Liver (tissue), 9 donors: ENCODE measurements around the gene RAP1GAP2. TPM values are rescaled to one million over a fixed set of nuclear protein-coding genes. Genes with fewer than 3 reads are reported as not detected.

Experiments
- DNase-seq: peaks from one replicate; pipeline ENCODE4 v3.0.0-alpha.2; 2017; ENCODE audit warnings: low spot score
- H3K27ac ChIP-seq, 2 donors: one replicate each; pipeline ENCODE4 v1.7.0; 2013; ENCODE audit warnings: inconsistent platforms in 2 of 2, low read length in 2 of 2, control low read depth in 1 of 2, low read depth in 1 of 2, mild to moderate bottlenecking in 1 of 2
- H3K27me3 ChIP-seq, 4 donors: one replicate each; pipeline versions ENCODE4 v1.6.1 to v1.7.0; 2013; ENCODE audit warnings: low read length in 3 of 4, inconsistent platforms in 1 of 4, mild to moderate bottlenecking in 1 of 4, moderate library complexity in 1 of 4; ENCODE audit not compliant: control insufficient read depth in 4 of 4, insufficient read depth in 4 of 4
- H3K36me3 ChIP-seq, 4 donors: one replicate each; pipeline versions ENCODE4 v1.6.1 to v1.7.0; 2013; ENCODE audit warnings: low read length in 3 of 4, mild to moderate bottlenecking in 3 of 4, low read depth in 1 of 4, moderate library complexity in 1 of 4; ENCODE audit not compliant: control insufficient read depth in 4 of 4, insufficient read depth in 3 of 4
- H3K4me1 ChIP-seq, 4 donors: one replicate each; pipeline versions ENCODE4 v1.6.1 to v1.7.0; 2013; ENCODE audit warnings: low read length in 3 of 4, mild to moderate bottlenecking in 3 of 4, moderate library complexity in 1 of 4; ENCODE audit not compliant: control insufficient read depth in 4 of 4, insufficient read depth in 4 of 4
- H3K4me3 ChIP-seq, 3 donors: one replicate each; pipeline versions ENCODE4 v1.6.1 to v1.7.0; 2013; ENCODE audit warnings: low read length in 3 of 3, control low read depth in 1 of 3, low read depth in 1 of 3, mild to moderate bottlenecking in 1 of 3
- H3K9ac ChIP-seq, 2 donors: one replicate each; pipeline ENCODE4 v1.7.0; 2013; ENCODE audit warnings: low read length in 2 of 2, mild to moderate bottlenecking in 2 of 2, moderate library complexity in 2 of 2, control low read depth in 1 of 2, low read depth in 1 of 2
- H3K9me3 ChIP-seq, 4 donors: one replicate each; pipeline versions ENCODE4 v1.6.1 to v1.7.0; 2013; ENCODE audit warnings: low read length in 3 of 4; ENCODE audit not compliant: control insufficient read depth in 4 of 4
- CTCF ChIP-seq: fragments of 150-350 bp; IDR thresholded peaks from 2 replicates; pipeline ENCODE4 v1.5.1; 2017; ENCODE audit warnings: improper control_type of control experiment, low read depth, low read length; ENCODE audit not compliant: missing input control
- EGR1 ChIP-seq, 2 donors: IDR thresholded peaks; 2 replicates each; pipeline ENCODE4 v1.6.1; 2016 to 2018; ENCODE audit warnings: antibody characterized with exemption in 2 of 2, low read depth in 2 of 2
- FOXA1 ChIP-seq: IDR thresholded peaks from 2 replicates; pipeline ENCODE4 v1.6.1; 2016; ENCODE audit warnings: antibody characterized with exemption
- GABPA ChIP-seq, 2 donors: IDR thresholded peaks in 1 of 2; conservative IDR thresholded peaks in 1 of 2; 2 replicates each; pipeline ENCODE4 v1.6.1; 2016; ENCODE audit warnings: antibody characterized with exemption in 2 of 2, mild to moderate bottlenecking in 1 of 2, moderate library complexity in 1 of 2
- HNF4G ChIP-seq: IDR thresholded peaks from 2 replicates; pipeline ENCODE4 v1.6.1; 2016; ENCODE audit warnings: antibody characterized with exemption
- JUND ChIP-seq, 2 donors: IDR thresholded peaks; 2 replicates each; pipeline ENCODE4 v1.6.1; 2016; ENCODE audit warnings: antibody characterized with exemption in 2 of 2
- MAX ChIP-seq: IDR thresholded peaks from 2 replicates; pipeline ENCODE4 v1.6.1; 2016; ENCODE audit warnings: antibody characterized with exemption
- REST ChIP-seq: IDR thresholded peaks from 2 replicates; pipeline ENCODE4 v1.6.1; 2016; ENCODE audit warnings: antibody characterized with exemption, mild to moderate bottlenecking
- RXRA ChIP-seq, 2 donors: IDR thresholded peaks; 2 replicates each; pipeline ENCODE4 v1.6.1; 2017 to 2018; ENCODE audit warnings: antibody characterized with exemption in 2 of 2, mild to moderate bottlenecking in 1 of 2
- SP1 ChIP-seq: IDR thresholded peaks from 2 replicates; pipeline ENCODE4 v1.6.1; 2018; ENCODE audit warnings: antibody characterized with exemption, mild to moderate bottlenecking
- TAF1 ChIP-seq: conservative IDR thresholded peaks from 2 replicates; pipeline ENCODE4 v1.6.1; 2016; ENCODE audit warnings: antibody characterized with exemption, mild to moderate bottlenecking
- YY1 ChIP-seq: IDR thresholded peaks from 2 replicates; pipeline ENCODE4 v1.6.1; 2016; ENCODE audit warnings: antibody characterized with exemption, mild to moderate bottlenecking
- ZBTB33 ChIP-seq: IDR thresholded peaks from 2 replicates; pipeline ENCODE4 v1.6.1; 2016; ENCODE audit warnings: antibody characterized with exemption
- WGBS: extraction: QIAGEN DNeasy Blood & Tissue Kit; methylation state at CpG from one replicate; pipeline ENCODE4 v1.1.7; 2013; 5-methylcytosine and 5-hydroxymethylcytosine counted together
- polyA plus RNA-seq, 2 donors: library from polyadenylated mRNA; stranded (reverse) in 1 of 2; unstranded in 1 of 2; fragments of 200-250 nt in 1 of 2; fragments of >200 nt in 1 of 2; fragmentation: Nextera tagmentation in 1 of 2; extraction: Ambion mirVana in 1 of 2; gene quantifications; one replicate each; pipeline versions ENCODE4 v1.2.1 to v1.2.3, GENCODE V29; 2013 to 2015
- total RNA-seq, 2 donors: library from RNA; depleted of rRNA; stranded (reverse); fragments of >200 nt; gene quantifications; one replicate each; pipeline ENCODE4 v1.2.3, GENCODE V29; 2014
- donor health status: healthy.
- donor health status: healthy.
- donor health status: healthy.
- donor health status: healthy.
- donor health status: healthy.

The RAP1GAP2 gene
- total and polyA plus RNA-seq, 4 donors: 0.56 to 1.7 (median 1.1) TPM

- no peak overlapping the region for H3K4me3 ChIP-seq
- peaks cover 0 to 4% (median 2%) of the 10 kb centered on the region in 4 donors for H3K4me1 ChIP-seq
- no peak for TF ChIP-seq JUND (IDR thresholded peaks at IDR 0.05)
- no peak for TF ChIP-seq ZBTB33
- no peak for TF ChIP-seq MAX
- no peak for TF ChIP-seq GABPA (IDR thresholded peaks at IDR 0.05 in 1 of 2, conservative IDR thresholded peaks at IDR 0.05 in 1 of 2)
- 71% methylated on average over 6 of the region's 6 CpGs for WGBS
- H3K9ac ChIP-seq: no peak overlapping the region
- DNase-seq: no peak
- no peaks in the 10 kb centered on the region for H3K9me3 ChIP-seq
- H3K36me3 ChIP-seq: no peaks in the 10 kb centered on the region
- H3K27ac ChIP-seq: no peak overlapping the region
- H3K27me3 ChIP-seq: peaks cover 0 to 4% (median 1%) of the 10 kb centered on the region in 4 donors
These were observed 14.2 kb upstream of the RAP1GAP2 start for GRCh38 chr17:2782055-2782454.

- Histone ChIP-seq H3K9me3 (no peaks in the 10 kb centered on the region), H3K27ac (no peak overlapping the region), H3K4me3 (no peak overlapping the region), H3K36me3 (no peaks in the 10 kb centered on the region), H3K9ac (no peak overlapping the region), H3K27me3 (no peaks in the 10 kb centered on the region), H3K4me1 (no peaks in the 10 kb centered on the region)
- WGBS: 98% methylated on average over 4 of the region's 4 CpGs
- TF ChIP-seq JUND (IDR thresholded peaks at IDR 0.05) (no peak), HNF4G (no peak), CTCF (no peak), ZBTB33 (no peak), RXRA (IDR thresholded peaks at IDR 0.05) (no peak), FOXA1 (no peak)
- DNase-seq: no peak
These were observed 12.8 kb upstream of the RAP1GAP2 start for GRCh38 chr17:2783310-2784030.

- Histone ChIP-seq H3K4me3 (no peak overlapping the region), H3K27ac (no peak overlapping the region), H3K27me3 (no peaks in the 10 kb centered on the region), H3K9me3 (no peaks in the 10 kb centered on the region), H3K9ac (no peak overlapping the region), H3K36me3 (no peaks in the 10 kb centered on the region), H3K4me1 (no peaks in the 10 kb centered on the region)
- 96% methylated on average over 8 of the region's 8 CpGs for WGBS
- DNase-seq: no peak
- TF ChIP-seq YY1 (no peak), REST (no peak), GABPA (IDR thresholded peaks at IDR 0.05 in 1 of 2, conservative IDR thresholded peaks at IDR 0.05 in 1 of 2) (no peak), TAF1 (no peak), SP1 (no peak), CTCF (no peak), JUND (IDR thresholded peaks at IDR 0.05) (no peak), HNF4G (no peak), EGR1 (IDR thresholded peaks at IDR 0.05; ENCODE audit: low read depth in 2 of 2) (no peak), FOXA1 (no peak)
These were observed 11.4 kb upstream of the RAP1GAP2 start for GRCh38 chr17:2784864-2785263.
